ENCODE results near the gene FBXO46.
"Not testable (repeated sequence)": the region's sequence is repeated elsewhere in the genome, so short reads cannot be mapped to it uniquely, and the experiment has no call there.

The FBXO46 gene

GRCh38 chr19:45766296-45766868 is 35.7 kb upstream of the FBXO46 start:
- FAIRE-seq: no peak

- no peak for FAIRE-seq
These were observed 35.1 kb upstream of the FBXO46 start for GRCh38 chr19:45765702-45766295.

- FAIRE-seq: no peak
These were observed 34.4 kb upstream of the FBXO46 start for GRCh38 chr19:45764945-45765701.

DNA sequence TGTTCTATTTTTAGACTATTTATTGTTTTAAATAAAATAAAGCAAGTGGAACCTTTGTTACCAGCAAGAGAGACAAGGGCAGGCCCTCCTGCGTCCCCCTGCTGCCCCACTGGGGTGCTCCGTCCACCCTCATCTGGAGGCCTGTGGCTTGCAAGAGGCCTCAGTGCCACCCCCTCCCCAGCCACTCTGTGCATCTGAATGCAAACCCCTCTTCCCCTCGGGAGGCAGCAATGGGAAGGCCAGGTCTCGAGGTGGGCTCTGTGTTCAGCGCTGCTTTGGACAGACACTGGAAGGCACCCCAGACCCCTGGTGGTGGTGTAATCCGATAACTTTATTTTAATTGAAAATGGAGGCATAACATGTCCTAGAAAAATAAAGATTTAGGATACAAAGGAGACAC is 33.8 kb upstream of the FBXO46 start:
- FAIRE-seq: no peak

DNA sequence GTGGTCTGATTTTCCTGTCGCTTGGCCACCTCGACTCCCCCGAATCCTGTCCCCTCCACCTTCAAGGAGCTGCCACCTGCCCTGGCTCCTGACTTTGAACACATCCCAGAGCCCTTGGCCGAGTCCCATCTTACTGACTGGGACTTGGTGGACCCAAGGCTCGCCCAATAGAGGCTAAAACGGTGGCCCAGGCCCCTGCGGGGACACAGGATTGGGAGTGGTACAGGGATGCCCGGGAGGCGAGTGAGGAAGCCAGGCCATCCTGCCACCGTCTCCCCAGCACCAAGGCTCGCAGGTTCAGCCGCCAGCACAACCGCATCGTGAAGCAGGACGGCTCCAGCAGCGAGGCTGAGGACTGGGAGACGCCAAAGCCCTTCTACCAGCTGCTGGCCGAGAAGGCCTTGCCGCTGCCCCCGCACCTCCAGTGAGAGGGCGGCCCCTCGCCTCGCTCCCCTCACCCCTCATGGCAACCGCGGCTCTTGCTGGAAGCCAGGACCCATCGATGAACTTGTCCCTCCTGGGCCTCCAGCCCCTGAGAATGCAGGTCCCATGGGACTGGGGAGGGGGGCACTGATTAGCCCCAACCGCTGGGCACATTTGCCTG is 33.1 kb upstream of the FBXO46 start:
- no peak for FAIRE-seq

GRCh38 chr19:45762870-45763631 is 32.4 kb upstream of the FBXO46 start:
- no peak for FAIRE-seq

DNA sequence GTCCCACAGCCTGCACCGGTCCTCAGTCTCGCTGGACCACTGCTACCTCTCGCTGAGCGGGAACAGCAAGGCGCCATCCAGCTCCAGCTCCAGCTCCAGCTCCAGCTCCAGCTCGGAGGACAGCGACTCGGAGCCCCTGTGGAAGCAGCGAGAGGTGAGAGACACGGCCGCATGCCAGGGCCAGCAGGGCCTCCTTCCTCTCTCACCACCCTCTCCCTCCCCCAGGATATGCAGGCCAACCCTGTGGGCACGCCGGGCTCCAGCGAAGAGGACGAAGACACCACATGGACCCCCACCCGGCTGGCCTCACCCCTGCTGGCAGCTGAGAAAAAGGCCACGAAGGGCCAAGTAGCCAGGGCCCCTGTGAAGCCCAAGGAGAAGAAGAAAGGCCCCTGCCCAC is 31.0 kb upstream of the FBXO46 start:
- FAIRE-seq: no peak

DNA sequence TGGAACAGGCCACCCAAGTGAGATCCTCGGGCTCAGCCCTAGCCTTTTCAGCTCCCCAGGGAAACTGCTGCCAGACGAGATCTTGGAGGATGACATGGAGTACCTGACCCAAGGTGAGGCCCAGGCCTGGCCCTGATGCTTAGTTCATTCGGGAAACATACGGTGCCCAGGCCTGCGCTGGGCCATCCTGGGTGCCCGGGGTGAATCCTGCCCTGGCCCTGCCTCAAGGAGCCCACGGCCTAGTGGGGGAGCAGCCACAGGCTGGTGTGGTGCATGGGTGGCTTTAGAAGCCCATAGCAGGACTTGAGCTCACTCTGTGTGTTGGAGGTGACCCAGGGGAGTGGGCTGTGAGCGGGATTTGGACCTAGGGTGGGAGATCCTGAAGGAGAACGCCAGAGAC is 28.2 kb upstream of the FBXO46 start:
- FAIRE-seq: no peak

DNA sequence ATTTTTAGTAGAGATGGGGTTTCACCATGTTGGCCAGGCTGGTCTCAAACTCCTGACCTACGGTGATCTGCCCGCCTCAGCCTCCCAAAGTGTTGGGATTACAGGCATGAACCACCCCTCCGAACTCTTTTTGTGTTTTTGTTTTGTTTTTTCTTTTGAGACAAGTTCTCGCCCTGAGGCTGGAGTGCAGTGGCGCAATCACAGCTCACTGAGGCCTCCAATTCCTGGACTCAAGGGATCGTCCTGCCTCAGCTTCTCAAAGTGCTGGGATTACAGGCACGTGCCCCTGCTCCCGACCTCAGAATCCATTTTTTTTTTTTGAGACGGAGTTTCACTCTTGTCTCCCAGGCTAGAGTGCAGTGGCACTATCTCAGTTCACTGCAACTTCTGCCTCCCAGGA is 27.0 kb upstream of the FBXO46 start:
- FAIRE-seq: no peak

DNA sequence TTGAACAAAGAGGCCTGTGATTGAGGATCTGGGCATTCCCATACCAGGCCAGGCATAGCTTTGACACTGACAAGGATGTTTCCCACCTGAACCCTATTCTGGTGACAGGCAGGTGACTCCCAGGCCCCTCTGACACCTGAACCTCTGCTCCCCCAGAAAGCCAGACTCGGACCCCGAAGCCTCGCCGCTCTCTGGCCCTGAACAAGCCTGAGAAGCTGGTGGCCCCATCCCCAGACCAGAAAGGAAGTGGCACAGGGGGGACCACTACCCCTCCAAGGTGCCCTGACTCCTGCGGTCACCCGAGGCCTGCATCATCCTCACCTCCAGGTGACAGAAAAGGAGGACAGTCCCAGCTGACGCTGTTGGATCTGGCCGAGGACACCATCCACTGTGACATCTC is 23.6 kb upstream of the FBXO46 start:
- no peak for FAIRE-seq

DNA sequence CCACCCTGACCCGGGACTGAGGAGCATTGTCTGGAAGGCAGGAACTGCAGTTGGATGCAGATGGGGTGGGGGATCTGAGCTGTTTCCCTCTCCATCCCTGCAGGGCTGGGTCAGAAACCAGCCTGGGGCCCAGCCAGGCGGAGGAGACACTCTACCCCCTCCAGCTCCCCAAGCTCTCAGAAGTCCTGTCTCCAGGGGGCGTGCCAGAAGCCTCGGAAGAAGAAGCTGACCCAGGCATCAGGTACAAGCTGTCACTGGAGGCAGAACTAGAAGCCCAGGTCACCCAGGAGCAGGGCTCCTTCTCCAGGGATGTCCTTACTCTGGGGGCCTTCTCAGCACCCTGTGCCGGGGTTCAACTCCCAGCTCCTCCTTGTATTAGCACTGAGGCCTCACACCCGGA is 22.9 kb upstream of the FBXO46 start:
- no peak for FAIRE-seq

DNA sequence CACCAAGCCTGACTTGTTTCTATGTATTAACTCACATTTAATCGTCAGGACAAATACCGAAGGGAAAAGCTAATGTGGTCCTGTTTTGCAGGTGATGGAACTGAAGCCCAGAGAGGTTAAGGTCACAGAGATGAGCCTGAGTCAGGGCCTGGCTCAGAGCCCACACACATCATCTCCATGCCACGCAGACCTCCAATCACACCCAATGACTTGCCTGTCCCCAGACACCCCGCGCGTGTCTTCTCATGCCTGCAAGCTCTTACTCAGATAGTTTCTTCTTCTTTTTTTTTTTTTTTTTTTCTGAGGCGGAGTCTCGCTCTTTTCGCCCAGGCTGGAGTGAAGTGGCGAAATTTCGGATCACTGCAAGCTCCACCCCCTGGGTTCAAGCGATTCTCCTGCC is 21.9 kb upstream of the FBXO46 start:
- FAIRE-seq: no peak

DNA sequence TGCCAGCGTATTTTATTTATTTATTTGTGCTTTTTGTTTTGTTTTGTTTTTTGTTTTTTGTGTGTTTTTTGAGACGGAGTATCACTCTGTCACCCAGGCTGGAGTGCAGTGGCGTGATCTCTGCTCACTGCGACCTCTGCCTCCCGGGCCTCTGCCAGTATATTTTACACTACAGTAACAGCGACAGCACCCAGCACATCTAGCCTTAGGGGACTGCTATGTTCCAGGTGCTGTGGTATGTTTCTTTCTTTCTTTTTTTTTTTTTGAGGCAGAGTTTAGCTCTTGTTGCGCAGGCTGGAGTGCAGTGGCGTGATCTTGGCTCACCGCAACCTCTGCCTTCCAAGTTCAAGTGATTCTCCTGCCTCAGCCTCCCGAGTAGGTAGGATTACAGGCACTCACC is 20.8 kb upstream of the FBXO46 start:
- not testable (repeated sequence) for FAIRE-seq

GRCh38 chr19:45747513-45747912 is 16.8 kb upstream of the FBXO46 start:
- no peak for FAIRE-seq

DNA sequence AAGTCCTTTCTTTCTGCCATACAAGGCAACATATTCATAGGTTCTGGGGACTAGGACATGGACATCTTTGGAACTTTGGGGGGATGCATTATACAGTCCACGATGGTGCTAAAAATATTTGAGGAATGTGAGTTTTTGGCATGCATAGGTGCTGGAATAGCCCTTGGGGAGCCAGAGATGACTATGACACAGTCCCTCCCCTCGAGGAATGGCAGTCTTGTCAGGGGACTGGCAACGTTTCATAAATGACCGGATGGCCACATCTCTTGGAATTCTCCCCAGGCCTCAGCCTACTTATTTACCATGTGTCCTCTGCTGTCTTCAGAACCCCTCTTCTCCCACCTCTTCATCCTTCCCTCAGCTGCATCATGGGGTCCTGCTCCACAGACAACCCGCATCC is 16.2 kb upstream of the FBXO46 start:
- no peak for FAIRE-seq

DNA sequence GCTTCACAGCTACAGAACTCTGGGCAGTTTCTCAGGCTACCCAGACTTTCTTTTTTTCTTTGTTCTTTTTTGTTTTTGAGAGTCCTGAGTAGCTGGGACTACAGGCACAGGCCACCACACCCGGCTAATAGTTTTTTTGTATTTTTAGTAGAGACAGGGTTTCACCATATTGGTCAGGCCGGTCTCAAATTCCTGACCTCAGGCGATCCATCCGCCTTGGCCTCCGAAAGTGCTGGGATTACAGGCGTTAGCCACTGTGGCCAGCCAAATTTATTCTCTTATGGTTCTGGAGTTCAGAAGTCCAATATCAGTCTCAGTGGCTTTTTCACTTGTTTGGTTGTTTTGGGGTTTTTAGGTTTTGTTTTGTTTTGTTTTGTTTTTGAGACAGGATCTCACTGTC is 14.9 kb upstream of the FBXO46 start:
- no peak for FAIRE-seq

DNA sequence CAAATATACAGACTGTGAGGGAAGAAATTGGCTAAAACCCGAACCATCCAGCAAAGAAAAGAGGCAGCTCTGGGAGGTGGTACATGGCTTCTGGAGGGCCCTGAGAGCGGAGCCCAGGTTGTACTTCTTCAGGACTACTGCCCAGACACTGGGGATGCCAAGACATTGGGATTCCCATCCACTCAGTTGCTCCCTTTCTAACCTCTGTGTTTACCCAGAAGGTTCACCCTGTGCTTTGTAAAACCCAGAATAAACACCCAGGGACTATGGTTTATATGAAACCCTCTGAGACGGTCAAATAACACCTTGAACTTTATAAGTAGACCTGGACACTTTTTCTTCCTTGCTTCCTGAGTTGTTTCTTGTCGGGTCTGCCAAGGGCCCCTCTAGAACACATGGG is 12.3 kb upstream of the FBXO46 start:
- FAIRE-seq: no peak

GRCh38 chr19:45739498-45740439 is 9.1 kb upstream of the FBXO46 start:
- no peak for FAIRE-seq

GRCh38 chr19:45733160-45733810 is 2.6 kb upstream of the FBXO46 start, which contains the start of gene MEIOSIN:
MEIOSIN (plus strand) TSS chr19:45733439; CDS start chr19:45735377, 1,938 bp downstream.
- FAIRE-seq: no peak

DNA sequence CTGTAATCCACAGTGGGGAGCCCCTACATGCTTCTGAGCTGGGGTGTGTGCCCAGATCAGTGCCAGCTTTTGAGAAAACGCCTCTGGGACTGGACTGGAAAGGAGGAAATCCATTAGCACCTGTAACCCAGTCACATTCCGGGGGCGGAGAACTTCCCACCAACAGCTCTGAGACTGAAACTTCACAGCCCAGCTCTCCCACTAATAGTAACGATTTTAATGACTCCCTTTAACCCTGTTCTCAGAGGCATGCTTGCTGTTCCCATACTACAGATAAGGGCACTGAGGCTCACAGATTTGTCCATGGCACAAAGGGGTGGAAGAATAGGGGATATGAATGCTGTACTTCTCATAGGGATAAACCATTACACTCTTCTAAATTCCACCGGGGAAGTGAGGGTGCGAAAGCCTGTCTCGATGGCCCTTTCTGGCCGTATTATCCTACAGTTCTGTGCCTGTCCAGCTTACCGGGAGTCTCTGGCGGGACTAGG is 851 bp downstream of the FBXO46 start:
- no peak for FAIRE-seq

DNA sequence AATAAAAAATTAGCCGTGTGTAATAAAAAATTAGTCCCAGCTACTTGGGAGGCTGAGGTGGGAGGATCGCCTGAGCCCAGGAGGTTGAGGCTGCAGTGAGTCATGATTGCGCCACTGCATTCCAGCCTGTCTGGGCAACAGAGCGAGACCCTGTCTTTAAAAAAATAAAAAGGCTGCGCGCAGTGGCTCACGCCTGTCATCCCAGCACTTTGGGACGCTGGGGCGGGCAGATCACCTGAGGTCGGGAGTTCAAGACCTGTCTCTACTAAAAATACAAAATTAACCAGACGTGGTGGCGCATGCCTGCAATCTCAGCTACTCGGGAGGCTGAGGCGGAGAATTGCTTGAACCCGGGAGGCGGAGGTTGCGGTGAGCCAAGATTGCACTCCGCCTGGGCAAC is 2.0 kb downstream of the FBXO46 start:
- not testable (repeated sequence) for FAIRE-seq

Data from endometrium (tissue), 2 donors.